Endodermal cell (in vitro differentiated cells): ENCODE results near the gene MFSD12. TPM values are rescaled to one million over a fixed set of nuclear protein-coding genes. Genes with fewer than 3 reads are reported as not detected.

Source experiments
- DNase-seq: peaks from one replicate; pipeline ENCODE4 v3.0.0-alpha.2; 2017
- H3K27ac ChIP-seq: 2 replicates; pipeline ENCODE4 v1.5.1; 2013; ENCODE audit warnings: mild to moderate bottlenecking, low read depth, low read length, moderate library complexity
- H3K27me3 ChIP-seq: 2 replicates; pipeline ENCODE4 v1.6.1; 2013; ENCODE audit warnings: mild to moderate bottlenecking, low read length, moderate library complexity; ENCODE audit not compliant: insufficient read depth, control insufficient read depth, poor library complexity, severe bottlenecking
- H3K36me3 ChIP-seq: 2 replicates; pipeline ENCODE4 v1.7.0; 2013; ENCODE audit warnings: mild to moderate bottlenecking, low read length, moderate library complexity; ENCODE audit not compliant: control insufficient read depth, insufficient read depth
- H3K4me1 ChIP-seq: one replicate; pipeline ENCODE4 v1.7.0; 2013; ENCODE audit warnings: low read length; ENCODE audit not compliant: control insufficient read depth, insufficient read depth
- H3K4me3 ChIP-seq: 2 replicates; pipeline ENCODE4 v1.5.1; 2013; ENCODE audit warnings: mild to moderate bottlenecking, low read length, moderate library complexity
- H3K9ac ChIP-seq: 2 replicates; pipeline ENCODE4 v1.6.1; 2013; ENCODE audit warnings: mild to moderate bottlenecking, low read length, moderate library complexity; ENCODE audit not compliant: poor library complexity, severe bottlenecking; ENCODE audit errors: extremely low read depth
- H3K9me3 ChIP-seq: 2 replicates; pipeline ENCODE4 v1.6.1; 2013; ENCODE audit warnings: mild to moderate bottlenecking, low read length, moderate library complexity; ENCODE audit not compliant: control insufficient read depth
- H3K27ac Mint-ChIP-seq: 2 replicates; pipeline ENCODE4 v1.8.0; 2020; ENCODE audit warnings: mixed read lengths
- H3K27me3 Mint-ChIP-seq: 2 replicates; pipeline ENCODE4 v1.8.0; 2021; ENCODE audit warnings: mild to moderate bottlenecking, mixed read lengths; ENCODE audit not compliant: insufficient read depth
- H3K36me3 Mint-ChIP-seq: 2 replicates; pipeline ENCODE4 v1.8.0; 2020; ENCODE audit warnings: low read depth, mixed read lengths
- H3K4me1 Mint-ChIP-seq: 2 replicates; pipeline ENCODE4 v1.8.0; 2020; ENCODE audit warnings: mixed read lengths
- H3K4me3 Mint-ChIP-seq: 2 replicates; pipeline ENCODE4 v1.8.0; 2020; ENCODE audit warnings: mild to moderate bottlenecking, moderate library complexity, mixed read lengths
- H3K9me3 Mint-ChIP-seq: 2 replicates; pipeline ENCODE4 v1.8.0; 2020; ENCODE audit warnings: mild to moderate bottlenecking, mixed read lengths
- CTCF ChIP-seq: fragments of 200-600 bp; sonication (generic); conservative IDR thresholded peaks from 2 replicates; pipeline ENCODE4 v1.5.0; 2021; ENCODE audit warnings: antibody characterized with exemption, mild to moderate bottlenecking
- WGBS, 2 experiments: methylation state at CpG; one replicate each; pipeline versions ENCODE4 v1.1.5 to v1.1.7; 2013; ENCODE audit warnings: missing lambda C conversion rate in 2 of 2, mixed read lengths in 1 of 2; ENCODE audit not compliant: insufficient coverage in 1 of 2, insufficient read length in 1 of 2; 5-methylcytosine and 5-hydroxymethylcytosine counted together
- total RNA-seq, 2 donors: library from RNA; stranded (reverse); fragmentation: NEBNext Ultra II Directional in 1 of 2; extraction: Animal tissue kit (Norgen Biotek cat#: 25700) in 1 of 2; gene quantifications; 2 replicates in 1 of 2; 3 replicates in 1 of 2; pipeline ENCODE4 v1.2.1, GENCODE V29; 2021

MFSD12 gene
- total RNA-seq, 2 donors from 2014 or later: 48.2 to 62.4 TPM

GRCh38 chr19:3604227-3604986 lies 47.0 kb upstream of the MFSD12 start:
- DNase-seq: no peak
- no peak overlapping the region for H3K9ac ChIP-seq
- Mint-ChIP-seq H3K9me3 (no peaks in the 10 kb centered on the region), H3K4me1 (peaks cover 6% of the 10 kb centered on the region), H3K27ac (no peak overlapping the region), H3K27me3 (peaks cover 2% of the 10 kb centered on the region), H3K36me3 (no peaks in the 10 kb centered on the region), H3K4me3 (no peak overlapping the region)
- no peaks in the 10 kb centered on the region for H3K9me3 ChIP-seq
- H3K4me3 ChIP-seq: no peak overlapping the region
- peaks cover 16% of the 10 kb centered on the region for H3K27me3 ChIP-seq
- H3K4me1 ChIP-seq: no peaks in the 10 kb centered on the region
- no peaks in the 10 kb centered on the region for H3K36me3 ChIP-seq
- no peak for TF ChIP-seq CTCF
- 84 to 91% methylated on average over 19 to 27 of the region's 27 CpGs for WGBS, 2 experiments
- H3K27ac ChIP-seq: no peak overlapping the region

GRCh38 chr19:3603121-3603811 lies 45.9 kb upstream of the MFSD12 start:
- H3K27ac ChIP-seq: no peak overlapping the region
- H3K9me3 Mint-ChIP-seq: no peaks in the 10 kb centered on the region
- no peak for TF ChIP-seq CTCF
- no peaks in the 10 kb centered on the region for H3K36me3 Mint-ChIP-seq
- peaks cover 2% of the 10 kb centered on the region for H3K27me3 Mint-ChIP-seq
- H3K36me3 ChIP-seq: no peaks in the 10 kb centered on the region
- H3K9me3 ChIP-seq: no peaks in the 10 kb centered on the region
- H3K4me1 Mint-ChIP-seq: peaks cover 6% of the 10 kb centered on the region
- DNase-seq: no peak
- no peaks in the 10 kb centered on the region for H3K4me1 ChIP-seq
- H3K4me3 Mint-ChIP-seq: no peak overlapping the region
- H3K4me3 ChIP-seq: no peak overlapping the region
- peaks cover 16% of the 10 kb centered on the region for H3K27me3 ChIP-seq
- H3K27ac Mint-ChIP-seq: no peak overlapping the region
- WGBS, 2 experiments: 90 to 97% methylated on average over 9 to 23 of the region's 23 CpGs
- no peak overlapping the region for H3K9ac ChIP-seq

GRCh38 chr19:3601021-3601420 lies 43.6 kb upstream of the MFSD12 start:
- no peaks in the 10 kb centered on the region for H3K9me3 ChIP-seq
- Mint-ChIP-seq H3K36me3 (no peaks in the 10 kb centered on the region), H3K4me1 (no peaks in the 10 kb centered on the region), H3K27ac (no peak overlapping the region), H3K27me3 (no peaks in the 10 kb centered on the region), H3K9me3 (no peaks in the 10 kb centered on the region), H3K4me3 (no peak overlapping the region)
- whole genome bisulfite sequencing, 2 experiments: 95% methylated on average over 11 of the region's 12 CpGs
- H3K9ac ChIP-seq: no peak overlapping the region
- no peaks in the 10 kb centered on the region for H3K36me3 ChIP-seq
- peaks cover 12% of the 10 kb centered on the region for H3K27me3 ChIP-seq
- H3K4me3 ChIP-seq: no peak overlapping the region
- TF ChIP-seq CTCF: no peak
- H3K27ac ChIP-seq: no peak overlapping the region
- DNase-seq: no peak
- H3K4me1 ChIP-seq: no peaks in the 10 kb centered on the region
